HG02938 (cell line): ENCODE data around the gene ASPRV1.

Experiments
- ATAC-seq: cut with Tn5 transposase; IDR thresholded peaks from one replicate; pipeline ENCODE4 v1.9.1; 2021; ENCODE audit warnings: mild to moderate bottlenecking, moderate library complexity; ENCODE audit not compliant: unreplicated experiment

ASPRV1 gene

GRCh38 chr2:69943843-69944525, 17.4 kb downstream of the ASPRV1 start:
- ATAC-seq = no peak

GRCh38 chr2:69943000-69943842, 18.2 kb downstream of the ASPRV1 start:
- ATAC-seq = no peak

GRCh38 chr2:69940691-69941090, 20.7 kb downstream of the ASPRV1 start:
- no peak for ATAC-seq

GRCh38 chr2:69939722-69940121, 21.7 kb downstream of the ASPRV1 start:
- ATAC-seq = no peak

GRCh38 chr2:69937968-69938367, 23.5 kb downstream of the ASPRV1 start:
- ATAC-seq = no peak

- no peak for ATAC-seq
These were observed 24.5 kb downstream of the ASPRV1 start for GRCh38 chr2:69936906-69937305.

- ATAC-seq = no peak
These were observed 26.4 kb downstream of the ASPRV1 start for GRCh38 chr2:69935011-69935410.

- no peak for ATAC-seq
These were observed 26.9 kb downstream of the ASPRV1 start for GRCh38 chr2:69934614-69934908.

- no peak for ATAC-seq
These were observed 27.4 kb downstream of the ASPRV1 start for GRCh38 chr2:69933839-69934613.

GRCh38 chr2:69933254-69933828, 28.1 kb downstream of the ASPRV1 start:
- ATAC-seq = no peak

GRCh38 chr2:69932596-69932922, 28.9 kb downstream of the ASPRV1 start:
- no peak for ATAC-seq

- no peak for ATAC-seq
These were observed 29.4 kb downstream of the ASPRV1 start for GRCh38 chr2:69931832-69932595.

GRCh38 chr2:69926849-69927515, 34.4 kb downstream of the ASPRV1 start:
- ATAC-seq = no peak

- no peak for ATAC-seq
These were observed 38.3 kb downstream of the ASPRV1 start for GRCh38 chr2:69923116-69923515.

GRCh38 chr2:69918401-69918800, 43.0 kb downstream of the ASPRV1 start:
- no peak for ATAC-seq

- no peak for ATAC-seq
These were observed 43.6 kb downstream of the ASPRV1 start for GRCh38 chr2:69917852-69918251.

GRCh38 chr2:69916106-69916505, 45.3 kb downstream of the ASPRV1 start:
- ATAC-seq = no peak

- ATAC-seq = no peak
These were observed 46.2 kb downstream of the ASPRV1 start, which contains the start of gene MXD1 for GRCh38 chr2:69914950-69915945. Gene MXD1 (plus strand): TSS chr2:69915109. CDS start chr2:69915331, 222 bp downstream.
